Measurements from ENCODE around the gene TRAF7.

Gene TRAF7

GRCh38 chr16:2212362-2213324 lies 57.1 kb downstream of the TRAF7 start:
- no peaks in the 10 kb centered on the region for H3K36me3 ChIP-seq (ENCODE audit: control insufficient read depth, insufficient read depth, low read length)
- peak overlapping the region; percentile 61 for H3K27ac ChIP-seq
- no peaks in the 10 kb centered on the region for H3K79me2 ChIP-seq
- no peaks in the 10 kb centered on the region for H3K27me3 ChIP-seq (ENCODE audit: control insufficient read depth, insufficient read depth, low read length)
- peak overlapping the region; percentile 29 for H3K4me2 ChIP-seq (ENCODE audit: low read length)
- H3K9me3 ChIP-seq (ENCODE audit: control insufficient read depth, low read length): no peaks in the 10 kb centered on the region
- H3K4me3 ChIP-seq (ENCODE audit: low read depth, low read length): peak overlapping the region; percentile 19
- peaks cover 23% of the 10 kb centered on the region for H3K4me1 ChIP-seq
- TF ChIP-seq, protein P1, sequence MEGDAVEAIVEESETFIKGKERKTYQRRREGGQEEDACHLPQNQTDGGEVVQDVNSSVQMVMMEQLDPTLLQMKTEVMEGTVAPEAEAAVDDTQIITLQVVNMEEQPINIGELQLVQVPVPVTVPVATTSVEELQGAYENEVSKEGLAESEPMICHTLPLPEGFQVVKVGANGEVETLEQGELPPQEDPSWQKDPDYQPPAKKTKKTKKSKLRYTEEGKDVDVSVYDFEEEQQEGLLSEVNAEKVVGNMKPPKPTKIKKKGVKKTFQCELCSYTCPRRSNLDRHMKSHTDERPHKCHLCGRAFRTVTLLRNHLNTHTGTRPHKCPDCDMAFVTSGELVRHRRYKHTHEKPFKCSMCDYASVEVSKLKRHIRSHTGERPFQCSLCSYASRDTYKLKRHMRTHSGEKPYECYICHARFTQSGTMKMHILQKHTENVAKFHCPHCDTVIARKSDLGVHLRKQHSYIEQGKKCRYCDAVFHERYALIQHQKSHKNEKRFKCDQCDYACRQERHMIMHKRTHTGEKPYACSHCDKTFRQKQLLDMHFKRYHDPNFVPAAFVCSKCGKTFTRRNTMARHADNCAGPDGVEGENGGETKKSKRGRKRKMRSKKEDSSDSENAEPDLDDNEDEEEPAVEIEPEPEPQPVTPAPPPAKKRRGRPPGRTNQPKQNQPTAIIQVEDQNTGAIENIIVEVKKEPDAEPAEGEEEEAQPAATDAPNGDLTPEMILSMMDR (IDR thresholded peaks at IDR 0.05): no peak
- H2AFZ ChIP-seq: no peak overlapping the region
- no peak overlapping the region for H3K9ac ChIP-seq

- no peaks in the 10 kb centered on the region for H3K27me3 ChIP-seq (ENCODE audit: control insufficient read depth, insufficient read depth, low read length)
- TF ChIP-seq, protein P1 (IDR thresholded peaks at IDR 0.05): no peak
- peak overlapping the region; percentile 50 for H3K4me3 ChIP-seq (ENCODE audit: low read depth, low read length)
- no peaks in the 10 kb centered on the region for H3K9me3 ChIP-seq (ENCODE audit: control insufficient read depth, low read length)
- H2AFZ ChIP-seq: peak overlapping the region; percentile 79
- no peak overlapping the region for H3K9ac ChIP-seq
- H3K36me3 ChIP-seq (ENCODE audit: control insufficient read depth, insufficient read depth, low read length): no peaks in the 10 kb centered on the region
- peaks cover 23% of the 10 kb centered on the region for H3K4me1 ChIP-seq
- no peak overlapping the region for H3K27ac ChIP-seq
- H3K79me2 ChIP-seq: no peaks in the 10 kb centered on the region
- H3K4me2 ChIP-seq (ENCODE audit: low read length): peak overlapping the region; percentile 79
Observed at GRCh38 chr16:2213817-2214718, 58.5 kb downstream of the TRAF7 start.

GRCh38 chr16:2214719-2214968 lies 59.1 kb downstream of the TRAF7 start, which contains the start of gene PGP:
PGP (minus strand) TSS chr16:2214840; CDS start chr16:2214777, 63 bp downstream.
- Histone ChIP-seq H3K4me3 (ENCODE audit: low read depth, low read length) (peak within 1 kb of the TSS; percentile 64), H3K9ac (peak within 1 kb of the TSS; percentile 35), H3K4me2 (ENCODE audit: low read length) (peak within 1 kb of the TSS; percentile 98), H3K27me3 (ENCODE audit: control insufficient read depth, insufficient read depth, low read length) (no peaks in the 10 kb centered on the region), H3K36me3 (ENCODE audit: control insufficient read depth, insufficient read depth, low read length) (no peaks in the 10 kb centered on the region), H3K9me3 (ENCODE audit: control insufficient read depth, low read length) (no peaks in the 10 kb centered on the region), H2AFZ (peak within 1 kb of the TSS; percentile 98), H3K27ac (peak within 1 kb of the TSS; percentile 90), H3K4me1 (peaks cover 23% of the 10 kb centered on the region), H3K79me2 (no peaks in the 10 kb centered on the region)
- TF ChIP-seq, protein P1 (IDR thresholded peaks at IDR 0.05): no peak

GRCh38 chr16:2216330-2216729 lies 60.7 kb downstream of the TRAF7 start:
- H3K36me3 ChIP-seq (ENCODE audit: control insufficient read depth, insufficient read depth, low read length): no peaks in the 10 kb centered on the region
- no peaks in the 10 kb centered on the region for H3K27me3 ChIP-seq (ENCODE audit: control insufficient read depth, insufficient read depth, low read length)
- no peak overlapping the region for H3K4me3 ChIP-seq (ENCODE audit: low read depth, low read length)
- no peaks in the 10 kb centered on the region for H3K79me2 ChIP-seq
- H3K9me3 ChIP-seq (ENCODE audit: control insufficient read depth, low read length): no peaks in the 10 kb centered on the region
- H3K27ac ChIP-seq: no peak overlapping the region
- no peak overlapping the region for H3K4me2 ChIP-seq (ENCODE audit: low read length)
- H3K4me1 ChIP-seq: peaks cover 23% of the 10 kb centered on the region
- no peak overlapping the region for H2AFZ ChIP-seq
- no peak overlapping the region for H3K9ac ChIP-seq
- TF ChIP-seq, protein P1 (IDR thresholded peaks at IDR 0.05): no peak
